ENCODE data around the gene EBF3.

The EBF3 gene

GRCh38 chr10:129860396-129860795, 103.7 kb downstream of the EBF3 start:
- Histone ChIP-seq H3K9ac (ENCODE audit: low read depth, low read length, poor library complexity) (no peak overlapping the region), H2AFZ (ENCODE audit: low read length) (no peak overlapping the region), H3K18ac (ENCODE audit: low read length) (no peak overlapping the region), H3K36me3 (replicated peaks in 1 of 2; ENCODE audit: control insufficient read depth in 2 of 2, insufficient read depth in 2 of 2, low read length in 2 of 2) (no peaks in the 10 kb centered on the region), H2BK15ac (ENCODE audit: low read length) (no peak overlapping the region), H3K79me1 (ENCODE audit: low read depth, low read length) (no peaks in the 10 kb centered on the region), H2BK5ac (ENCODE audit: low read length) (no peak overlapping the region), H3K9me3 (replicated peaks in 1 of 2; ENCODE audit: control insufficient read depth in 2 of 2, insufficient read depth in 1 of 2, low read depth in 1 of 2, low read length in 2 of 2) (peaks cover 0 to 3% of the 10 kb centered on the region in 2 donors), H3K4me1 (ENCODE audit: control insufficient read depth in 2 of 2, insufficient read depth in 1 of 2, low read depth in 1 of 2, low read length in 2 of 2) (peaks cover 0 to 10% of the 10 kb centered on the region in 2 donors), H3K14ac (ENCODE audit: low read length) (no peak overlapping the region), H2BK120ac (ENCODE audit: low read depth, low read length) (no peak overlapping the region), H4K8ac (ENCODE audit: low read depth, low read length) (no peak overlapping the region), H2BK12ac (ENCODE audit: low read length) (no peak overlapping the region), H3K23ac (ENCODE audit: low read depth, low read length, poor library complexity) (no peak overlapping the region), H3K27ac (replicated peaks; ENCODE audit: low read length) (no peak overlapping the region), H2AK5ac (ENCODE audit: low read depth, low read length) (peak overlapping the region; percentile 28), H4K91ac (ENCODE audit: low read depth, low read length, poor library complexity) (no peak overlapping the region), H3K27me3 (ENCODE audit: control insufficient read depth in 3 of 3, insufficient read depth in 3 of 3, low read depth in 1 of 3, low read length in 3 of 3) (no peaks in the 10 kb centered on the region), H3K4ac (ENCODE audit: low read length) (peak overlapping the region; percentile 11), H3K4me3 (ENCODE audit: low read length in 2 of 2) (no peak overlapping the region), H3K4me2 (ENCODE audit: insufficient read depth, low read length, poor library complexity, severe bottlenecking) (no peak overlapping the region)
- no peak for DNase-seq (ENCODE audit: low spot score)
- WGBS, 2 donors (ENCODE audit: extremely low coverage in 2 of 2, insufficient read length in 2 of 2, insufficient replicate concordance in 1 of 2): no CpG with 5 or more reads among the region's 9 CpGs

DNA sequence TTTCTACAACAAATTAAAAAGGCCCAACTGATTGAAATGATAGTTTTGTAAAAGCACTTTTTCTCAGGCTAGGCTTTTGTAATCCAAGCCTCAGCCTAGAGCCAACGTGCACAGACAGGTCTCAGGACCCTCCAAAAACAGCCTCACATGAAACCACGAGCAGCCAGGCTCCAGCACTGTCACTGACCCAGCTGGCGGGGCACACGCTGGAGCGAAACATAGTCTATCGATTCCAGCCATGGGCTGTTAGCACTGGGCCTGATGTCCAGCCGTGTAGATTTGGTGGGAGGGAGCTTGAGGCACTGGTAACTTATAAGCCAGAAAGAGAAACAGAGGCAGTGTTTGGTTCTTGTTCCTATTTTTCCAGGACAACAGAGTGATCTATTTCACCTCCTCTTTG, 104.5 kb downstream of the EBF3 start:
- Histone ChIP-seq H3K27ac (replicated peaks; ENCODE audit: low read length) (no peak overlapping the region), H3K4me1 (ENCODE audit: control insufficient read depth in 2 of 2, insufficient read depth in 1 of 2, low read depth in 1 of 2, low read length in 2 of 2) (peaks cover 0 to 10% of the 10 kb centered on the region in 2 donors)
- WGBS, 2 donors (ENCODE audit: extremely low coverage in 2 of 2, insufficient read length in 2 of 2, insufficient replicate concordance in 1 of 2): no CpG with 5 or more reads among the region's 7 CpGs

GRCh38 chr10:129857242-129857960, 106.7 kb downstream of the EBF3 start:
- no peak overlapping the region for H3K4me3 ChIP-seq (ENCODE audit: low read length in 2 of 2)
- H2BK15ac ChIP-seq (ENCODE audit: low read length): peak overlapping the region; percentile 82
- no peaks in the 10 kb centered on the region for H3K36me3 ChIP-seq (replicated peaks in 1 of 2; ENCODE audit: control insufficient read depth in 2 of 2, insufficient read depth in 2 of 2, low read length in 2 of 2)
- no peak overlapping the region for H3K4ac ChIP-seq (ENCODE audit: low read length)
- peaks cover 0 to 2% of the 10 kb centered on the region in 2 donors for H3K4me1 ChIP-seq (ENCODE audit: control insufficient read depth in 2 of 2, insufficient read depth in 1 of 2, low read depth in 1 of 2, low read length in 2 of 2)
- H3K9ac ChIP-seq (ENCODE audit: low read depth, low read length, poor library complexity): no peak overlapping the region
- no peak overlapping the region for H3K4me2 ChIP-seq (ENCODE audit: insufficient read depth, low read length, poor library complexity, severe bottlenecking)
- DNase-seq (ENCODE audit: low spot score): no peak
- H3K27me3 ChIP-seq (ENCODE audit: control insufficient read depth in 3 of 3, insufficient read depth in 3 of 3, low read depth in 1 of 3, low read length in 3 of 3): no peaks in the 10 kb centered on the region
- no peak overlapping the region for H2BK5ac ChIP-seq (ENCODE audit: low read length)
- no peak overlapping the region for H2BK12ac ChIP-seq (ENCODE audit: low read length)
- H3K27ac ChIP-seq (replicated peaks; ENCODE audit: low read length): no peak overlapping the region
- H3K79me1 ChIP-seq (ENCODE audit: low read depth, low read length): no peaks in the 10 kb centered on the region
- no peak overlapping the region for H4K91ac ChIP-seq (ENCODE audit: low read depth, low read length, poor library complexity)
- H3K18ac ChIP-seq (ENCODE audit: low read length): peak overlapping the region; percentile 30
- peaks cover 0 to 3% of the 10 kb centered on the region in 2 donors for H3K9me3 ChIP-seq (replicated peaks in 1 of 2; ENCODE audit: control insufficient read depth in 2 of 2, insufficient read depth in 1 of 2, low read depth in 1 of 2, low read length in 2 of 2)
- peak overlapping the region; percentile 22 for H2BK120ac ChIP-seq (ENCODE audit: low read depth, low read length)
- no CpG with 5 or more reads among the region's 19 CpGs for WGBS, 2 donors (ENCODE audit: extremely low coverage in 2 of 2, insufficient read length in 2 of 2, insufficient replicate concordance in 1 of 2)
- H2AFZ ChIP-seq (ENCODE audit: low read length): no peak overlapping the region
- no peak overlapping the region for H3K23ac ChIP-seq (ENCODE audit: low read depth, low read length, poor library complexity)
- H4K8ac ChIP-seq (ENCODE audit: low read depth, low read length): no peak overlapping the region
- peak overlapping the region; percentile 15 for H2AK5ac ChIP-seq (ENCODE audit: low read depth, low read length)
- H3K14ac ChIP-seq (ENCODE audit: low read length): no peak overlapping the region

More for the DNA sequence above, 104.5 kb downstream of the EBF3 start:
- Histone ChIP-seq H3K4me3 (ENCODE audit: low read length in 2 of 2) (no peak overlapping the region), H3K14ac (ENCODE audit: low read length) (no peak overlapping the region), H2BK12ac (ENCODE audit: low read length) (no peak overlapping the region), H3K23ac (ENCODE audit: low read depth, low read length, poor library complexity) (no peak overlapping the region), H3K79me1 (ENCODE audit: low read depth, low read length) (no peaks in the 10 kb centered on the region), H3K9ac (ENCODE audit: low read depth, low read length, poor library complexity) (no peak overlapping the region), H2BK120ac (ENCODE audit: low read depth, low read length) (no peak overlapping the region), H3K18ac (ENCODE audit: low read length) (no peak overlapping the region), H2AK5ac (ENCODE audit: low read depth, low read length) (no peak overlapping the region), H4K8ac (ENCODE audit: low read depth, low read length) (no peak overlapping the region), H3K27me3 (ENCODE audit: control insufficient read depth in 3 of 3, insufficient read depth in 3 of 3, low read depth in 1 of 3, low read length in 3 of 3) (no peaks in the 10 kb centered on the region), H2AFZ (ENCODE audit: low read length) (no peak overlapping the region), H3K9me3 (replicated peaks in 1 of 2; ENCODE audit: control insufficient read depth in 2 of 2, insufficient read depth in 1 of 2, low read depth in 1 of 2, low read length in 2 of 2) (peaks cover 0 to 3% of the 10 kb centered on the region in 2 donors), H4K91ac (ENCODE audit: low read depth, low read length, poor library complexity) (no peak overlapping the region), H3K36me3 (replicated peaks in 1 of 2; ENCODE audit: control insufficient read depth in 2 of 2, insufficient read depth in 2 of 2, low read length in 2 of 2) (no peaks in the 10 kb centered on the region), H3K4ac (ENCODE audit: low read length) (no peak overlapping the region), H2BK5ac (ENCODE audit: low read length) (no peak overlapping the region), H2BK15ac (ENCODE audit: low read length) (no peak overlapping the region), H3K4me2 (ENCODE audit: insufficient read depth, low read length, poor library complexity, severe bottlenecking) (no peak overlapping the region)
- no peak for DNase-seq (ENCODE audit: low spot score)

DNA sequence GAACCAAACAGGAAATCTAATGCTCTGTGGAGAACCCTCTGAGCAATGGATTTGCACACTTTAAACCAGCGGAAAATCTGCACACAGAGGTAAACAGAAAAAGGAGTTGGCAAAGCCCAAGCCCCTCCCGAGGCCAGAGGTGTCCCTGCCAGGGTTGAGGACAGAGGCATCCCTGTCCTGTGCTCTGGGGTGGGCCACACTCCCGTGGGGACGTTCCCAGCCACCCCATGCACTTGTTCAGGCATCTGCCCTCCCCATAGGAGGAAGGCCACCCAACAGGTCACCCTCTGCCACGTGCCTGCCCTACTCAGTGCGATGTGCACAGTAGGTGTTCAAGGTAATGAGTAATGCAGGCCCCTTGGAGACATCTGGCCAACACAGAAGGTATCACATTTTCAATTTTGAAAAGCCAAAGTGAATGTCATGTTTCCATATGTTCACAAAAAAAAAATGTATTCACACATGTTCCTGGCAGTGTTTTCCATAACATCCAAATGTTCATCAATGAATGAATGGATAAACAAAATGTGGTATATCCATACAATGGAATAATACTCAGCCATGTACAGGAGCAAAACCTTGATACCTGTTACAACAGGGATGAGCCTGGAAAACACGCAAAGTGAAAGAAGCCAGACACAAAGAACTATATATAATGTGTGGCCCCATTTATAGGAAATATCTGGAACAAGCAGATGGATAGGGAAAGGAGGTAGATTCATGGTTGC, 108.1 kb downstream of the EBF3 start:
- Histone ChIP-seq H3K36me3 (replicated peaks in 1 of 2; ENCODE audit: control insufficient read depth in 2 of 2, insufficient read depth in 2 of 2, low read length in 2 of 2) (no peaks in the 10 kb centered on the region), H3K4me2 (ENCODE audit: insufficient read depth, low read length, poor library complexity, severe bottlenecking) (no peak overlapping the region), H4K91ac (ENCODE audit: low read depth, low read length, poor library complexity) (no peak overlapping the region), H3K23ac (ENCODE audit: low read depth, low read length, poor library complexity) (no peak overlapping the region), H3K4me1 (ENCODE audit: control insufficient read depth in 2 of 2, insufficient read depth in 1 of 2, low read depth in 1 of 2, low read length in 2 of 2) (peaks cover 0 to 2% of the 10 kb centered on the region in 2 donors), H3K18ac (ENCODE audit: low read length) (no peak overlapping the region), H2BK12ac (ENCODE audit: low read length) (no peak overlapping the region), H3K4me3 (ENCODE audit: low read length in 2 of 2) (peak overlapping the region in 1 of 2 donors; percentile 0), H2BK120ac (ENCODE audit: low read depth, low read length) (no peak overlapping the region), H3K14ac (ENCODE audit: low read length) (no peak overlapping the region), H2BK15ac (ENCODE audit: low read length) (no peak overlapping the region), H2AFZ (ENCODE audit: low read length) (no peak overlapping the region), H3K79me1 (ENCODE audit: low read depth, low read length) (no peaks in the 10 kb centered on the region), H3K4ac (ENCODE audit: low read length) (peak overlapping the region; percentile 17), H3K9ac (ENCODE audit: low read depth, low read length, poor library complexity) (no peak overlapping the region), H2AK5ac (ENCODE audit: low read depth, low read length) (no peak overlapping the region), H3K27ac (replicated peaks; ENCODE audit: low read length) (no peak overlapping the region), H3K27me3 (ENCODE audit: control insufficient read depth in 3 of 3, insufficient read depth in 3 of 3, low read depth in 1 of 3, low read length in 3 of 3) (no peaks in the 10 kb centered on the region), H3K9me3 (replicated peaks in 1 of 2; ENCODE audit: control insufficient read depth in 2 of 2, insufficient read depth in 1 of 2, low read depth in 1 of 2, low read length in 2 of 2) (peaks cover 0 to 3% of the 10 kb centered on the region in 2 donors), H2BK5ac (ENCODE audit: low read length) (no peak overlapping the region), H4K8ac (ENCODE audit: low read depth, low read length) (no peak overlapping the region)
- DNase-seq (ENCODE audit: low spot score): no peak
- WGBS, 2 donors (ENCODE audit: extremely low coverage in 2 of 2, insufficient read length in 2 of 2, insufficient replicate concordance in 1 of 2): no CpG with 5 or more reads among the region's 7 CpGs

All from neuronal stem cell (in vitro differentiated cells).